Bronchial epithelial cell (primary cell): Measurements from ENCODE around the gene AGAP1. TPM values are rescaled to one million over a fixed set of nuclear protein-coding genes. Genes with fewer than 3 reads are reported as not detected.
A peak's percentile ranks its signal among the peaks of the same experiment; 100 is the strongest.

ENCODE experiments used
- DNase-seq: peaks from one replicate; pipeline ENCODE4 v3.0.0-alpha.2; 2010; ENCODE audit warnings: low read depth
- FAIRE-seq: peaks from 2 replicates; lab custom pipeline; 2011; peaks lifted over from hg19 to GRCh38; lab: Jason Lieb, UNC
- H3K27me3 ChIP-seq: 2 replicates; pipeline ENCODE4 v1.5.1; 2011; ENCODE audit warnings: low read length; ENCODE audit not compliant: control insufficient read depth, insufficient read depth
- H3K36me3 ChIP-seq: 2 replicates; pipeline ENCODE4 v1.5.1; 2011; ENCODE audit warnings: low read length; ENCODE audit not compliant: control insufficient read depth, insufficient read depth
- H3K4me3 ChIP-seq: 2 replicates; pipeline ENCODE4 v1.5.1; 2011; ENCODE audit warnings: mild to moderate bottlenecking, low read depth, low read length, control low read depth
- CTCF ChIP-seq: IDR thresholded peaks from 2 replicates; pipeline ENCODE4 v1.5.1; 2011; ENCODE audit warnings: mild to moderate bottlenecking, moderate library complexity, low read length, control low read depth, inconsistent platforms; ENCODE audit not compliant: insufficient read depth, severe bottlenecking
- total RNA-seq: library from RNA; depleted of rRNA; stranded (reverse); fragments of >200 nt; gene quantifications from 2 replicates; pipeline ENCODE4 v1.2.1, GENCODE V29; 2014

Gene AGAP1
- total RNA-seq, 1 donor from 2014 or later: 22.4 TPM

GRCh38 chr2:235730115-235730514 lies 236.3 kb downstream of the AGAP1 start:
- no peak overlapping the region for H3K4me3 ChIP-seq

GRCh38 chr2:235733761-235734160 lies 239.9 kb downstream of the AGAP1 start:
- no peak for DNase-seq

More at GRCh38 chr2:235730115-235730514, 236.3 kb downstream of the AGAP1 start:
- Histone ChIP-seq H3K36me3 (no peaks in the 10 kb centered on the region), H3K27me3 (no peaks in the 10 kb centered on the region)
- TF ChIP-seq CTCF: no peak
- FAIRE-seq (no peak), DNase-seq (no peak)

GRCh38 chr2:235734168-235734567 lies 240.3 kb downstream of the AGAP1 start:
- H3K4me3 ChIP-seq: no peak overlapping the region
- no peaks in the 10 kb centered on the region for H3K36me3 ChIP-seq
- TF ChIP-seq CTCF: no peak
- FAIRE-seq (no peak), DNase-seq (no peak)
- no peaks in the 10 kb centered on the region for H3K27me3 ChIP-seq

More at GRCh38 chr2:235733761-235734160, 239.9 kb downstream of the AGAP1 start:
- H3K4me3 ChIP-seq: no peak overlapping the region
- no peaks in the 10 kb centered on the region for H3K36me3 ChIP-seq
- no peak for FAIRE-seq
- H3K27me3 ChIP-seq: no peaks in the 10 kb centered on the region
- TF ChIP-seq CTCF: no peak

GRCh38 chr2:235734688-235735231 lies 240.9 kb downstream of the AGAP1 start:
- no peaks in the 10 kb centered on the region for H3K27me3 ChIP-seq
- H3K4me3 ChIP-seq: no peak overlapping the region
- peak; percentile 43 for FAIRE-seq
- no peak for TF ChIP-seq CTCF
- H3K36me3 ChIP-seq: no peaks in the 10 kb centered on the region
- DNase-seq: no peak

- Histone ChIP-seq H3K27me3 (no peaks in the 10 kb centered on the region), H3K4me3 (no peak overlapping the region), H3K36me3 (no peaks in the 10 kb centered on the region)
- FAIRE-seq (peak; percentile 18), DNase-seq (peak; percentile 44)
- no peak for TF ChIP-seq CTCF
Observed at GRCh38 chr2:235737396-235737795, 243.6 kb downstream of the AGAP1 start.

GRCh38 chr2:235737840-235738239 lies 244.0 kb downstream of the AGAP1 start:
- FAIRE-seq: no peak
- no peak for DNase-seq
- TF ChIP-seq CTCF: no peak

More at GRCh38 chr2:235737840-235738239, 244.0 kb downstream of the AGAP1 start:
- no peak overlapping the region for H3K4me3 ChIP-seq
- H3K36me3 ChIP-seq: no peaks in the 10 kb centered on the region
- no peaks in the 10 kb centered on the region for H3K27me3 ChIP-seq
